Endothelial cell (in vitro differentiated cells): Measurements from ENCODE around the gene SPACA4. TPM values are rescaled to one million over a fixed set of nuclear protein-coding genes. Genes with fewer than 3 reads are reported as not detected.

Experiments
- DNase-seq: peaks from one replicate; pipeline ENCODE4 v3.0.0; 2021; ENCODE audit warnings: low spot score
- H3K27ac Mint-ChIP-seq: one replicate; pipeline ENCODE4 v1.8.0; 2021; ENCODE audit warnings: mixed read lengths, inconsistent platforms; ENCODE audit not compliant: unreplicated experiment
- H3K27me3 Mint-ChIP-seq: one replicate; pipeline ENCODE4 v1.8.0; 2021; ENCODE audit warnings: mild to moderate bottlenecking, moderate library complexity, mixed read lengths, inconsistent platforms; ENCODE audit not compliant: unreplicated experiment
- H3K36me3 Mint-ChIP-seq: one replicate; pipeline ENCODE4 v1.8.0; 2021; ENCODE audit warnings: mild to moderate bottlenecking, low read depth, mixed read lengths, inconsistent platforms; ENCODE audit not compliant: unreplicated experiment
- H3K4me1 Mint-ChIP-seq: one replicate; pipeline ENCODE4 v1.8.0; 2021; ENCODE audit warnings: mild to moderate bottlenecking, mixed read lengths, inconsistent platforms; ENCODE audit not compliant: unreplicated experiment
- H3K4me3 Mint-ChIP-seq: one replicate; pipeline ENCODE4 v1.8.0; 2021; ENCODE audit warnings: mild to moderate bottlenecking, mixed read lengths, inconsistent platforms; ENCODE audit not compliant: unreplicated experiment
- H3K9me3 Mint-ChIP-seq: one replicate; pipeline ENCODE4 v1.8.0; 2021; ENCODE audit warnings: mixed read lengths, inconsistent platforms; ENCODE audit not compliant: unreplicated experiment
- total RNA-seq: library from RNA; stranded (reverse); fragmentation: NEBNext Ultra II Directional; extraction: Animal tissue kit (Norgen Biotek cat#: 25700); gene quantifications from one replicate; pipeline ENCODE4 v1.2.1, GENCODE V29; 2021; ENCODE audit not compliant: unreplicated experiment
- TF ChIP-seq, protein P1 (sequence below): fragments of 200-600 bp; sonication (generic); IDR thresholded peaks from one replicate; pipeline ENCODE4 v1.5.0; 2021; ENCODE audit warnings: antibody characterized with exemption; ENCODE audit not compliant: unreplicated experiment

SPACA4 gene
- total RNA-seq, 1 donor from 2014 or later: not detected

DNA sequence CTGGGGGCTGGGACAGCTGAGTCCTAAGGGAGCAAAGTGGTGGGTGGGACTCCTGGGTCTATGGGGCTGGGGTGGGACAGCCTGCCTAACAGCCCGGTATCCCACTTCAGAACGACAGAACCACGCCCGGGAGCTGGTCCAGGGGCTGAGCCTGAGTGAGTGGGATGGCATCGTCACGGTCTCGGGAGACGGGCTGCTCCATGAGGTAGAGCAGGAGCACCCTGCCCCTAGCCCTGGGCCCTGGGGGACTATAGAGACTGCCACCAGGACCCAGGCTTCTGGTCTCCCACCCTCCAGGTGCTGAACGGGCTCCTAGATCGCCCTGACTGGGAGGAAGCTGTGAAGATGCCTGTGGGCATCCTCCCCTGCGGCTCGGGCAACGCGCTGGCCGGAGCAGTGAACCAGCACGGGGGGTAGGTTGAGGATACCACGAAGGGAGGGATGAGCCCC, 21.3 kb downstream of the SPACA4 start:
- no peak overlapping the region for H3K27ac Mint-ChIP-seq
- H3K4me1 Mint-ChIP-seq: peaks cover 15% of the 10 kb centered on the region
- no peak overlapping the region for H3K4me3 Mint-ChIP-seq
- no peak for DNase-seq
- H3K36me3 Mint-ChIP-seq: peaks cover 10% of the 10 kb centered on the region
- no peaks in the 10 kb centered on the region for H3K9me3 Mint-ChIP-seq
- TF ChIP-seq, protein P1, sequence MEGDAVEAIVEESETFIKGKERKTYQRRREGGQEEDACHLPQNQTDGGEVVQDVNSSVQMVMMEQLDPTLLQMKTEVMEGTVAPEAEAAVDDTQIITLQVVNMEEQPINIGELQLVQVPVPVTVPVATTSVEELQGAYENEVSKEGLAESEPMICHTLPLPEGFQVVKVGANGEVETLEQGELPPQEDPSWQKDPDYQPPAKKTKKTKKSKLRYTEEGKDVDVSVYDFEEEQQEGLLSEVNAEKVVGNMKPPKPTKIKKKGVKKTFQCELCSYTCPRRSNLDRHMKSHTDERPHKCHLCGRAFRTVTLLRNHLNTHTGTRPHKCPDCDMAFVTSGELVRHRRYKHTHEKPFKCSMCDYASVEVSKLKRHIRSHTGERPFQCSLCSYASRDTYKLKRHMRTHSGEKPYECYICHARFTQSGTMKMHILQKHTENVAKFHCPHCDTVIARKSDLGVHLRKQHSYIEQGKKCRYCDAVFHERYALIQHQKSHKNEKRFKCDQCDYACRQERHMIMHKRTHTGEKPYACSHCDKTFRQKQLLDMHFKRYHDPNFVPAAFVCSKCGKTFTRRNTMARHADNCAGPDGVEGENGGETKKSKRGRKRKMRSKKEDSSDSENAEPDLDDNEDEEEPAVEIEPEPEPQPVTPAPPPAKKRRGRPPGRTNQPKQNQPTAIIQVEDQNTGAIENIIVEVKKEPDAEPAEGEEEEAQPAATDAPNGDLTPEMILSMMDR: no peak
- H3K27me3 Mint-ChIP-seq: peaks cover 21% of the 10 kb centered on the region

DNA sequence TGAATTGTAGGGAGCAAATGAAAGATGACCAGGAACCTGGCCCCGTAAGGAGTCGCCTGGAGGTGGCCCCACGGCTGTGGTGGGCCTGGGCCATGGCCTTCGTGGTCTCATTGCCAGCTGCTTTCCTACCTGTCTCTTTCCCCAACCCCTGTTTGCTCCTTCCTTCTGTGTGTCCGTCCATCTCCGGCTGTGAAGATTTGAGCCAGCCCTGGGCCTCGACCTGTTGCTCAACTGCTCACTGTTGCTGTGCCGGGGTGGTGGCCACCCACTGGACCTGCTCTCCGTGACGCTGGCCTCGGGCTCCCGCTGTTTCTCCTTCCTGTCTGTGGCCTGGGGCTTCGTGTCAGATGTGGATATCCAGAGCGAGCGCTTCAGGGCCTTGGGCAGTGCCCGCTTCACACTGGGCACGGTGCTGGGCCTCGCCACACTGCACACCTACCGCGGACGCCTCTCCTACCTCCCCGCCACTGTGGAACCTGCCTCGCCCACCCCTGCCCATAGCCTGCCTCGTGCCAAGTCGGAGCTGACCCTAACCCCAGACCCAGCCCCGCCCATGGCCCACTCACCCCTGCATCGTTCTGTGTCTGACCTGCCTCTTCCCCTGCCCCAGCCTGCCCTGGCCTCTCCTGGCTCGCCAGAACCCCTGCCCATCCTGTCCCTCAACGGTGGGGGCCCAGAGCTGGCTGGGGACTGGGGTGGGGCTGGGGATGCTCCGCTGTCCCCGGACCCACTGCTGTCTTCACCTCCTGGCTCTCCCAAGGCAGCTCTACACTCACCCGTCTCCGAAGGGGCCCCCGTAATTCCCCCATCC, 22.1 kb downstream of the SPACA4 start:
- Mint-ChIP-seq H3K36me3 (peaks cover 4% of the 10 kb centered on the region), H3K4me3 (no peak overlapping the region), H3K27me3 (peaks cover 20% of the 10 kb centered on the region), H3K4me1 (peaks cover 10% of the 10 kb centered on the region), H3K9me3 (no peaks in the 10 kb centered on the region), H3K27ac (no peak overlapping the region)
- DNase-seq: no peak
- TF ChIP-seq, protein P1: no peak

DNA sequence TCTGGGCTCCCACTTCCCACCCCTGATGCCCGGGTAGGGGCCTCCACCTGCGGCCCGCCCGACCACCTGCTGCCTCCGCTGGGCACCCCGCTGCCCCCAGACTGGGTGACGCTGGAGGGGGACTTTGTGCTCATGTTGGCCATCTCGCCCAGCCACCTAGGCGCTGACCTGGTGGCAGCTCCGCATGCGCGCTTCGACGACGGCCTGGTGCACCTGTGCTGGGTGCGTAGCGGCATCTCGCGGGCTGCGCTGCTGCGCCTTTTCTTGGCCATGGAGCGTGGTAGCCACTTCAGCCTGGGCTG, 22.7 kb downstream of the SPACA4 start:
- H3K4me3 Mint-ChIP-seq: no peak overlapping the region

DNA sequence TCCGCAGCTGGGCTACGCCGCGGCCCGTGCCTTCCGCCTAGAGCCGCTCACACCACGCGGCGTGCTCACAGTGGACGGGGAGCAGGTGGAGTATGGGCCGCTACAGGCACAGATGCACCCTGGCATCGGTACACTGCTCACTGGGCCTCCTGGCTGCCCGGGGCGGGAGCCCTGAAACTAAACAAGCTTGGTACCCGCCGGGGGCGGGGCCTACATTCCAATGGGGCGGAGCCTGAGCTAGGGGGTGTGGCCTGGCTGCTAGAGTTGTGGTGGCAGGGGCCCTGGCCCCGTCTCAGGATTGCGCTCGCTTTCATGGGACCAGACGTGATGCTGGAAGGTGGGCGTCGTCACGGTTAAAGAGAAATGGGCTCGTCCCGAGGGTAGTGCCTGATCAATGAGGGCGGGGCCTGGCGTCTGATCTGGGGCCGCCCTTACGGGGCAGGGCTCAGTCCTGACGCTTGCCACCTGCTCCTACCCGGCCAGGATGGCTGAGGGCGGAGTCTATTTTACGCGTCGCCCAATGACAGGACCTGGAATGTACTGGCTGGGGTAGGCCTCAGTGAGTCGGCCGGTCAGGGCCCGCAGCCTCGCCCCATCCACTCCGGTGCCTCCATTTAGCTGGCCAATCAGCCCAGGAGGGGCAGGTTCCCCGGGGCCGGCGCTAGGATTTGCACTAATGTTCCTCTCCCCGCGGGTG, 23.2 kb downstream of the SPACA4 start:
- peak; percentile 68 for DNase-seq
- Mint-ChIP-seq H3K27ac (peak overlapping the region; percentile 83), H3K27me3 (peaks cover 23% of the 10 kb centered on the region), H3K9me3 (no peaks in the 10 kb centered on the region), H3K4me1 (peaks cover 11% of the 10 kb centered on the region), H3K4me3 (peak overlapping the region; percentile 67), H3K36me3 (peaks cover 3% of the 10 kb centered on the region)
- TF ChIP-seq, protein P1: no peak

More for the DNA sequence above, 22.7 kb downstream of the SPACA4 start:
- peaks cover 10% of the 10 kb centered on the region for H3K4me1 Mint-ChIP-seq
- peaks cover 23% of the 10 kb centered on the region for H3K27me3 Mint-ChIP-seq
- no peak overlapping the region for H3K27ac Mint-ChIP-seq
- H3K9me3 Mint-ChIP-seq: no peaks in the 10 kb centered on the region
- DNase-seq: no peak
- TF ChIP-seq, protein P1: no peak
- H3K36me3 Mint-ChIP-seq: peaks cover 3% of the 10 kb centered on the region
